Nephron (organoid): ENCODE results near the gene KIRREL3.

ENCODE experiments used
- H3K27ac Mint-ChIP-seq, 3 experiments: 2 replicates each; pipeline ENCODE4 v1.8.0; 2020; ENCODE audit warnings: mixed read lengths in 3 of 3, mild to moderate bottlenecking in 2 of 3, moderate library complexity in 1 of 3
- H3K27me3 Mint-ChIP-seq: 2 replicates; pipeline ENCODE4 v1.8.0; 2021; ENCODE audit warnings: low read depth, mild to moderate bottlenecking, moderate library complexity, mixed read lengths
- H3K36me3 Mint-ChIP-seq: 2 replicates; pipeline ENCODE4 v1.8.0; 2020; ENCODE audit warnings: low read depth, mixed read lengths
- H3K4me1 Mint-ChIP-seq: 2 replicates; pipeline ENCODE4 v1.8.0; 2020; ENCODE audit warnings: mixed read lengths
- H3K4me3 Mint-ChIP-seq, 3 experiments: 2 replicates each; pipeline ENCODE4 v1.8.0; 2020; ENCODE audit warnings: mild to moderate bottlenecking in 3 of 3, mixed read lengths in 3 of 3, moderate library complexity in 2 of 3
- H3K9me3 Mint-ChIP-seq: 2 replicates; pipeline ENCODE4 v1.8.0; 2020; ENCODE audit warnings: mixed read lengths
- CTCF ChIP-seq, 3 experiments: fragments of 200-600 bp; sonication (generic); IDR thresholded peaks; one replicate each; pipeline ENCODE4 v1.5.0; 2021; ENCODE audit warnings: antibody characterized with exemption in 3 of 3; ENCODE audit not compliant: unreplicated experiment in 3 of 3

KIRREL3 gene

GRCh38 chr11:126830216-126830806 is 170.3 kb downstream of the KIRREL3 start:
- H3K4me3 Mint-ChIP-seq, result no peak overlapping the region
- no peaks in the 10 kb centered on the region for H3K9me3 Mint-ChIP-seq
- H3K36me3 Mint-ChIP-seq, result no peaks in the 10 kb centered on the region
- peaks cover 8% of the 10 kb centered on the region for H3K27me3 Mint-ChIP-seq
- H3K4me1 Mint-ChIP-seq, result peaks cover 33% of the 10 kb centered on the region
- peak overlapping the region in 2 of 3 experiments; percentile 9 to 16 for H3K27ac Mint-ChIP-seq
- no peak for TF ChIP-seq CTCF (IDR thresholded peaks at IDR 0.05; ENCODE audit: unreplicated experiment in 3 of 3)

GRCh38 chr11:126829716-126830115 is 170.9 kb downstream of the KIRREL3 start:
- TF ChIP-seq CTCF (IDR thresholded peaks at IDR 0.05; ENCODE audit: unreplicated experiment in 3 of 3), result no peak
- Mint-ChIP-seq H3K4me1 (peaks cover 32% of the 10 kb centered on the region), H3K4me3 (no peak overlapping the region), H3K36me3 (no peaks in the 10 kb centered on the region), H3K27ac (peak overlapping the region in 2 of 3 experiments; percentile 12 to 16), H3K27me3 (peaks cover 8% of the 10 kb centered on the region), H3K9me3 (no peaks in the 10 kb centered on the region)

DNA sequence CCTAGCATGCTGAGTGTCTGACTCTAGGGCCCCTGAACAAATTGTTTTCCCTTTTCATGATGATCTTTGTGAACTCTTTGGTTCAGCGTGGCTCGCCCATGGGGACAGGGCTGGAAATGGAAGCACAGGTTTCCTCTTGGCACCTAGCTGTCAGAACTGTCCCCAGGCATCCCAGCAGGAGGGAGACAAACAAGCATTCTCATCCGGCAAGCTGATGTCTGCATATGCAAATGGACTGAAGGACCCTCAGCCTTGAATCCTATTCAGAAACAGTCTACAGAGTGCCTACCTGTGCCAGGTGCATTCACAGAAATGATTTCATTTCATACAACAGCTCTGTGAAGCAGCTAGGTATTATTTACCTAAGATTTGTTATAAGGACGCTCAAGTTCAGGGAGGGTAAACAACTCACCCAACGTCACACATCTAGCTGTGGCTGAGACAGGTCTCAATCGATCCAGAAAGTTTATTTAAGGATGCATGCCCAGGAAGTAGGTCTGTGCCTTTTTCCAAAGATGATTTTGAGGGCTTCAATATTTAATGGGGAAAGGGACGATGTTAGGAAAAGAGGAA is 176.4 kb downstream of the KIRREL3 start:
- Mint-ChIP-seq H3K27ac (no peak overlapping the region), H3K27me3 (peaks cover 17% of the 10 kb centered on the region), H3K36me3 (no peaks in the 10 kb centered on the region), H3K4me1 (peaks cover 5% of the 10 kb centered on the region), H3K9me3 (no peaks in the 10 kb centered on the region), H3K4me3 (no peak overlapping the region)
- no peak for TF ChIP-seq CTCF (IDR thresholded peaks at IDR 0.05; ENCODE audit: unreplicated experiment in 3 of 3)

- no peaks in the 10 kb centered on the region for H3K9me3 Mint-ChIP-seq
- no peak for TF ChIP-seq CTCF (IDR thresholded peaks at IDR 0.05; ENCODE audit: unreplicated experiment in 3 of 3)
Measured at GRCh38 chr11:126823274-126823673, 177.3 kb downstream of the KIRREL3 start.

GRCh38 chr11:126821827-126822226 is 178.7 kb downstream of the KIRREL3 start:
- TF ChIP-seq CTCF (IDR thresholded peaks at IDR 0.05; ENCODE audit: unreplicated experiment in 3 of 3), result no peak
- no peaks in the 10 kb centered on the region for H3K9me3 Mint-ChIP-seq
- no peak overlapping the region for H3K27ac Mint-ChIP-seq
- H3K4me1 Mint-ChIP-seq, result peaks cover 14% of the 10 kb centered on the region
- H3K4me3 Mint-ChIP-seq, result no peak overlapping the region
- H3K27me3 Mint-ChIP-seq, result peaks cover 16% of the 10 kb centered on the region
- no peaks in the 10 kb centered on the region for H3K36me3 Mint-ChIP-seq

More at GRCh38 chr11:126823274-126823673, 177.3 kb downstream of the KIRREL3 start:
- H3K4me3 Mint-ChIP-seq, result no peak overlapping the region
- no peaks in the 10 kb centered on the region for H3K36me3 Mint-ChIP-seq
- H3K27me3 Mint-ChIP-seq, result peaks cover 19% of the 10 kb centered on the region
- no peak overlapping the region for H3K27ac Mint-ChIP-seq
- peaks cover 5% of the 10 kb centered on the region for H3K4me1 Mint-ChIP-seq

GRCh38 chr11:126819194-126819593 is 181.4 kb downstream of the KIRREL3 start:
- Mint-ChIP-seq H3K36me3 (no peaks in the 10 kb centered on the region), H3K9me3 (no peaks in the 10 kb centered on the region), H3K4me1 (peaks cover 23% of the 10 kb centered on the region), H3K27ac (no peak overlapping the region), H3K27me3 (peaks cover 11% of the 10 kb centered on the region), H3K4me3 (no peak overlapping the region)
- no peak for TF ChIP-seq CTCF (IDR thresholded peaks at IDR 0.05; ENCODE audit: unreplicated experiment in 3 of 3)
